ENCODE results near the gene NUTM2G.
"Not testable (repeated sequence)": the region's sequence is repeated elsewhere in the genome, so short reads cannot be mapped to it uniquely, and the experiment has no call there.

NUTM2G gene

GRCh38 chr9:96915539-96915938, 13.1 kb upstream of the NUTM2G start:
- not testable (repeated sequence) for H3K27ac ChIP-seq (ENCODE audit: low read depth, low read length); H3K9ac ChIP-seq (ENCODE audit: low read length in 5 of 5); H3K27me3 ChIP-seq (ENCODE audit: control insufficient read depth in 5 of 5, insufficient read depth in 4 of 5, low read length in 5 of 5); H3K9me3 ChIP-seq (ENCODE audit: control insufficient read depth in 5 of 5, low read length in 5 of 5); H3K4me3 ChIP-seq (ENCODE audit: low read depth in 1 of 5, low read length in 5 of 5); H3K4me1 ChIP-seq (ENCODE audit: control insufficient read depth in 5 of 5, insufficient read depth in 5 of 5, low read length in 5 of 5); H3K36me3 ChIP-seq (ENCODE audit: control insufficient read depth in 5 of 5, insufficient read depth in 5 of 5, low read length in 5 of 5)

GRCh38 chr9:96916531-96916930, 12.1 kb upstream of the NUTM2G start:
- H3K4me3 ChIP-seq (ENCODE audit: low read depth in 1 of 5, low read length in 5 of 5); H3K9me3 ChIP-seq (ENCODE audit: control insufficient read depth in 5 of 5, low read length in 5 of 5); H3K27ac ChIP-seq (ENCODE audit: low read depth, low read length); H3K27me3 ChIP-seq (ENCODE audit: control insufficient read depth in 5 of 5, insufficient read depth in 4 of 5, low read length in 5 of 5); H3K36me3 ChIP-seq (ENCODE audit: control insufficient read depth in 5 of 5, insufficient read depth in 5 of 5, low read length in 5 of 5); H3K4me1 ChIP-seq (ENCODE audit: control insufficient read depth in 5 of 5, insufficient read depth in 5 of 5, low read length in 5 of 5); H3K9ac ChIP-seq (ENCODE audit: low read length in 5 of 5): not testable (repeated sequence)

- not testable (repeated sequence) for H3K27ac ChIP-seq (ENCODE audit: low read depth, low read length); H3K27me3 ChIP-seq (ENCODE audit: control insufficient read depth in 5 of 5, insufficient read depth in 4 of 5, low read length in 5 of 5); H3K4me1 ChIP-seq (ENCODE audit: control insufficient read depth in 5 of 5, insufficient read depth in 5 of 5, low read length in 5 of 5); H3K9me3 ChIP-seq (ENCODE audit: control insufficient read depth in 5 of 5, low read length in 5 of 5); H3K36me3 ChIP-seq (ENCODE audit: control insufficient read depth in 5 of 5, insufficient read depth in 5 of 5, low read length in 5 of 5); H3K4me3 ChIP-seq (ENCODE audit: low read depth in 1 of 5, low read length in 5 of 5); H3K9ac ChIP-seq (ENCODE audit: low read length in 5 of 5)
Observed at GRCh38 chr9:96918550-96918949, 10.1 kb upstream of the NUTM2G start.

GRCh38 chr9:96920803-96921202, 7.8 kb upstream of the NUTM2G start:
- H3K36me3 ChIP-seq (ENCODE audit: control insufficient read depth in 5 of 5, insufficient read depth in 5 of 5, low read length in 5 of 5), result not testable (repeated sequence)

GRCh38 chr9:96925587-96925986, 3.1 kb upstream of the NUTM2G start:
- H3K4me3 ChIP-seq (ENCODE audit: low read depth in 1 of 5, low read length in 5 of 5); H3K27ac ChIP-seq (ENCODE audit: low read depth, low read length); H3K4me1 ChIP-seq (ENCODE audit: control insufficient read depth in 5 of 5, insufficient read depth in 5 of 5, low read length in 5 of 5); H3K36me3 ChIP-seq (ENCODE audit: control insufficient read depth in 5 of 5, insufficient read depth in 5 of 5, low read length in 5 of 5); H3K9ac ChIP-seq (ENCODE audit: low read length in 5 of 5); H3K9me3 ChIP-seq (ENCODE audit: control insufficient read depth in 5 of 5, low read length in 5 of 5); H3K27me3 ChIP-seq (ENCODE audit: control insufficient read depth in 5 of 5, insufficient read depth in 4 of 5, low read length in 5 of 5): not testable (repeated sequence)

More at GRCh38 chr9:96920803-96921202, 7.8 kb upstream of the NUTM2G start:
- H3K4me1 ChIP-seq (ENCODE audit: control insufficient read depth in 5 of 5, insufficient read depth in 5 of 5, low read length in 5 of 5); H3K9me3 ChIP-seq (ENCODE audit: control insufficient read depth in 5 of 5, low read length in 5 of 5); H3K27me3 ChIP-seq (ENCODE audit: control insufficient read depth in 5 of 5, insufficient read depth in 4 of 5, low read length in 5 of 5); H3K4me3 ChIP-seq (ENCODE audit: low read depth in 1 of 5, low read length in 5 of 5); H3K9ac ChIP-seq (ENCODE audit: low read length in 5 of 5); H3K27ac ChIP-seq (ENCODE audit: low read depth, low read length): not testable (repeated sequence)

GRCh38 chr9:96931665-96932064, 3.0 kb downstream of the NUTM2G start:
- not testable (repeated sequence) for H3K4me1 ChIP-seq (ENCODE audit: control insufficient read depth in 5 of 5, insufficient read depth in 5 of 5, low read length in 5 of 5); H3K27ac ChIP-seq (ENCODE audit: low read depth, low read length); H3K4me3 ChIP-seq (ENCODE audit: low read depth in 1 of 5, low read length in 5 of 5); H3K9me3 ChIP-seq (ENCODE audit: control insufficient read depth in 5 of 5, low read length in 5 of 5); H3K36me3 ChIP-seq (ENCODE audit: control insufficient read depth in 5 of 5, insufficient read depth in 5 of 5, low read length in 5 of 5); H3K9ac ChIP-seq (ENCODE audit: low read length in 5 of 5); H3K27me3 ChIP-seq (ENCODE audit: control insufficient read depth in 5 of 5, insufficient read depth in 4 of 5, low read length in 5 of 5)

- not testable (repeated sequence) for H3K27me3 ChIP-seq (ENCODE audit: control insufficient read depth in 5 of 5, insufficient read depth in 4 of 5, low read length in 5 of 5); H3K9ac ChIP-seq (ENCODE audit: low read length in 5 of 5); H3K36me3 ChIP-seq (ENCODE audit: control insufficient read depth in 5 of 5, insufficient read depth in 5 of 5, low read length in 5 of 5); H3K4me3 ChIP-seq (ENCODE audit: low read depth in 1 of 5, low read length in 5 of 5); H3K4me1 ChIP-seq (ENCODE audit: control insufficient read depth in 5 of 5, insufficient read depth in 5 of 5, low read length in 5 of 5); H3K9me3 ChIP-seq (ENCODE audit: control insufficient read depth in 5 of 5, low read length in 5 of 5); H3K27ac ChIP-seq (ENCODE audit: low read depth, low read length)
Observed at GRCh38 chr9:96934097-96934496, 5.5 kb downstream of the NUTM2G start.

GRCh38 chr9:96934706-96935105, 6.1 kb downstream of the NUTM2G start:
- H3K4me3 ChIP-seq (ENCODE audit: low read depth in 1 of 5, low read length in 5 of 5); H3K27me3 ChIP-seq (ENCODE audit: control insufficient read depth in 5 of 5, insufficient read depth in 4 of 5, low read length in 5 of 5); H3K27ac ChIP-seq (ENCODE audit: low read depth, low read length); H3K36me3 ChIP-seq (ENCODE audit: control insufficient read depth in 5 of 5, insufficient read depth in 5 of 5, low read length in 5 of 5); H3K9ac ChIP-seq (ENCODE audit: low read length in 5 of 5); H3K9me3 ChIP-seq (ENCODE audit: control insufficient read depth in 5 of 5, low read length in 5 of 5); H3K4me1 ChIP-seq (ENCODE audit: control insufficient read depth in 5 of 5, insufficient read depth in 5 of 5, low read length in 5 of 5): not testable (repeated sequence)

- H3K4me3 ChIP-seq (ENCODE audit: low read depth in 1 of 5, low read length in 5 of 5); H3K27me3 ChIP-seq (ENCODE audit: control insufficient read depth in 5 of 5, insufficient read depth in 4 of 5, low read length in 5 of 5); H3K36me3 ChIP-seq (ENCODE audit: control insufficient read depth in 5 of 5, insufficient read depth in 5 of 5, low read length in 5 of 5); H3K4me1 ChIP-seq (ENCODE audit: control insufficient read depth in 5 of 5, insufficient read depth in 5 of 5, low read length in 5 of 5); H3K27ac ChIP-seq (ENCODE audit: low read depth, low read length); H3K9ac ChIP-seq (ENCODE audit: low read length in 5 of 5); H3K9me3 ChIP-seq (ENCODE audit: control insufficient read depth in 5 of 5, low read length in 5 of 5): not testable (repeated sequence)
Observed at GRCh38 chr9:96935401-96935800, 6.8 kb downstream of the NUTM2G start.

GRCh38 chr9:96937442-96937841, 8.8 kb downstream of the NUTM2G start:
- not testable (repeated sequence) for H3K27me3 ChIP-seq (ENCODE audit: control insufficient read depth in 5 of 5, insufficient read depth in 4 of 5, low read length in 5 of 5)

GRCh38 chr9:96938957-96939665, 10.5 kb downstream of the NUTM2G start:
- not testable (repeated sequence) for H3K27me3 ChIP-seq (ENCODE audit: control insufficient read depth in 5 of 5, insufficient read depth in 4 of 5, low read length in 5 of 5); H3K36me3 ChIP-seq (ENCODE audit: control insufficient read depth in 5 of 5, insufficient read depth in 5 of 5, low read length in 5 of 5); H3K9me3 ChIP-seq (ENCODE audit: control insufficient read depth in 5 of 5, low read length in 5 of 5); H3K9ac ChIP-seq (ENCODE audit: low read length in 5 of 5); H3K4me3 ChIP-seq (ENCODE audit: low read depth in 1 of 5, low read length in 5 of 5); H3K27ac ChIP-seq (ENCODE audit: low read depth, low read length); H3K4me1 ChIP-seq (ENCODE audit: control insufficient read depth in 5 of 5, insufficient read depth in 5 of 5, low read length in 5 of 5)

More at GRCh38 chr9:96937442-96937841, 8.8 kb downstream of the NUTM2G start:
- H3K9ac ChIP-seq (ENCODE audit: low read length in 5 of 5); H3K4me3 ChIP-seq (ENCODE audit: low read depth in 1 of 5, low read length in 5 of 5); H3K4me1 ChIP-seq (ENCODE audit: control insufficient read depth in 5 of 5, insufficient read depth in 5 of 5, low read length in 5 of 5); H3K27ac ChIP-seq (ENCODE audit: low read depth, low read length); H3K9me3 ChIP-seq (ENCODE audit: control insufficient read depth in 5 of 5, low read length in 5 of 5); H3K36me3 ChIP-seq (ENCODE audit: control insufficient read depth in 5 of 5, insufficient read depth in 5 of 5, low read length in 5 of 5): not testable (repeated sequence)

Data from subcutaneous abdominal adipose tissue (tissue), 5 donors.